Measurements from ENCODE around the gene SCFD2. TPM values are rescaled to one million over a fixed set of nuclear protein-coding genes. Genes with fewer than 3 reads are reported as not detected.

SCFD2 gene
- total RNA-seq, 1 experiment from 2014 or later, result 8.1 TPM

- Histone ChIP-seq H3K4me2 (no peak overlapping the region), H3K4me3 (no peak overlapping the region), H3F3A (ENCODE audit: insufficient read depth, low read depth) (peaks cover 3% of the 10 kb centered on the region; the same call in 1 of the 2 replicates), H3K27ac (no peak overlapping the region), H3K36me3 (ENCODE audit: low read depth) (no peaks in the 10 kb centered on the region), H4K20me1 (ENCODE audit: insufficient read depth) (no peaks in the 10 kb centered on the region), H3K9me2 (ENCODE audit: insufficient read depth) (no peaks in the 10 kb centered on the region), H3K79me2 (ENCODE audit: low read depth) (no peaks in the 10 kb centered on the region), H3K4me1 (replicated peaks; ENCODE audit: insufficient read depth) (no peaks in the 10 kb centered on the region), H3K27me3 (ENCODE audit: insufficient read depth, low read depth) (no peaks in the 10 kb centered on the region), H3K9me3 (ENCODE audit: insufficient read depth, low read depth) (no peaks in the 10 kb centered on the region), H2AFZ (no peak overlapping the region)
- no peak for DNase-seq
- no TSS peak for BruUV-seq (replicated peaks)
- intact Hi-C loops (cut with micrococcal nuclease; ENCODE audit: unreplicated experiment), result no loop called here
- ChIA-PET CTCF (no interaction called here), POLR2A (ENCODE audit: unreplicated experiment) (no interaction called here)
- no peak for TF ChIP-seq CTCF (conservative IDR thresholded peaks at IDR 0.05)
- no peak for TF ChIP-seq EZH2 (IDR thresholded peaks at IDR 0.05; ENCODE audit: low read depth)
These were observed 426.5 kb downstream of the SCFD2 start for GRCh38 chr4:52939325-52939724.

- CTCF ChIA-PET, result interaction anchor here (0.5 kb wide), 1 partner anchor 385 kb away, joined by 4 read pairs; no protein-coding TSS in a partner anchor
- Histone ChIP-seq H3K4me1 (replicated peaks; ENCODE audit: insufficient read depth) (no peaks in the 10 kb centered on the region), H3K9me3 (ENCODE audit: insufficient read depth, low read depth) (no peaks in the 10 kb centered on the region), H3F3A (ENCODE audit: insufficient read depth, low read depth) (peaks cover 3% of the 10 kb centered on the region; the same call in 1 of the 2 replicates), H3K27me3 (ENCODE audit: insufficient read depth, low read depth) (no peaks in the 10 kb centered on the region), H3K27ac (no peak overlapping the region), H3K4me3 (no peak overlapping the region), H3K9me2 (ENCODE audit: insufficient read depth) (no peaks in the 10 kb centered on the region), H3K36me3 (ENCODE audit: low read depth) (no peaks in the 10 kb centered on the region), H3K4me2 (no peak overlapping the region), H2AFZ (no peak overlapping the region), H4K20me1 (ENCODE audit: insufficient read depth) (no peaks in the 10 kb centered on the region), H3K79me2 (ENCODE audit: low read depth) (no peaks in the 10 kb centered on the region)
- no peak for TF ChIP-seq EZH2 (IDR thresholded peaks at IDR 0.05; ENCODE audit: low read depth)
- no peak for TF ChIP-seq CTCF (conservative IDR thresholded peaks at IDR 0.05)
- no TSS peak for BruUV-seq (replicated peaks)
- intact Hi-C loops (cut with micrococcal nuclease; ENCODE audit: unreplicated experiment), result no loop called here
- POLR2A ChIA-PET (ENCODE audit: unreplicated experiment), result no interaction called here
- no peak for DNase-seq
These were observed 428.0 kb downstream of the SCFD2 start for GRCh38 chr4:52937829-52938228.

GRCh38 chr4:52936729-52937128 lies 429.1 kb downstream of the SCFD2 start:
- no peaks in the 10 kb centered on the region for H4K20me1 ChIP-seq (ENCODE audit: insufficient read depth)
- no peak overlapping the region for H3K4me3 ChIP-seq
- no peaks in the 10 kb centered on the region for H3K9me3 ChIP-seq (ENCODE audit: insufficient read depth, low read depth)
- TF ChIP-seq CTCF (conservative IDR thresholded peaks at IDR 0.05), result no peak
- no peak for TF ChIP-seq EZH2 (IDR thresholded peaks at IDR 0.05; ENCODE audit: low read depth)
- BruUV-seq (replicated peaks), result no TSS peak
- H3K79me2 ChIP-seq (ENCODE audit: low read depth), result no peaks in the 10 kb centered on the region
- H2AFZ ChIP-seq, result no peak overlapping the region
- peaks cover 3% of the 10 kb centered on the region; the same call in 1 of the 2 replicates for H3F3A ChIP-seq (ENCODE audit: insufficient read depth, low read depth)
- CTCF ChIA-PET, result no interaction called here
- no peak overlapping the region for H3K27ac ChIP-seq
- H3K27me3 ChIP-seq (ENCODE audit: insufficient read depth, low read depth), result no peaks in the 10 kb centered on the region
- H3K4me1 ChIP-seq (replicated peaks; ENCODE audit: insufficient read depth), result no peaks in the 10 kb centered on the region
- H3K9me2 ChIP-seq (ENCODE audit: insufficient read depth), result no peaks in the 10 kb centered on the region
- no peak for DNase-seq
- intact Hi-C loops (cut with micrococcal nuclease; ENCODE audit: unreplicated experiment), result no loop called here
- H3K4me2 ChIP-seq, result no peak overlapping the region
- POLR2A ChIA-PET (ENCODE audit: unreplicated experiment), result no interaction called here
- no peaks in the 10 kb centered on the region for H3K36me3 ChIP-seq (ENCODE audit: low read depth)

Data from PC-9 (cell line).